Testis (tissue), 2 donors: ENCODE results near the gene COX7B2.

Experiments used
- CTCF ChIP-seq, 3 experiments: fragments of 450-650 bp in 2 of 3; fragments of 200-600 bp in 1 of 3; sonication (generic) in 1 of 3; IDR thresholded peaks; one replicate each; pipeline ENCODE4 v1.5.1; 2016 to 2019; ENCODE audit warnings: antibody characterized with exemption in 3 of 3, mild to moderate bottlenecking in 2 of 3, moderate library complexity in 1 of 3
- POLR2A ChIP-seq: fragments of 450-650 bp; IDR thresholded peaks from one replicate; pipeline ENCODE4 v1.6.1; 2017; ENCODE audit warnings: antibody characterized with exemption, mild to moderate bottlenecking, moderate library complexity

GRCh38 chr4:46956451-46956850, 47.4 kb upstream of the COX7B2 start:
- no peak for TF ChIP-seq CTCF (IDR thresholded peaks at IDR 0.05)
- TF ChIP-seq POLR2A, result no peak
